ENCODE results near the gene CALHM5. TPM values are rescaled to one million over a fixed set of nuclear protein-coding genes. Genes with fewer than 3 reads are reported as not detected.

Gene CALHM5
- total and polyA plus RNA-seq, 9 of the 15 experiments (the other 6 are each of a cell fraction or from before 2014, with no cell fraction given), result under 0.01 to 0.05 (median 0.02) TPM; not detected in 2

- no peak for TF ChIP-seq NR0B1 (IDR thresholded peaks at IDR 0.05; ENCODE audit: partially characterized antibody)
- 0 out of 2 replicates have a peak, but pooled peaks have one; percentile 20 for TF ChIP-seq MAFG (tag; conservative IDR thresholded peaks at IDR 0.05)
- TF ChIP-seq ZNF316 (IDR thresholded peaks at IDR 0.05), result peak; percentile 54
- no peak for TF ChIP-seq PURB (CRISPR knock-in tag; IDR thresholded peaks at IDR 0.05; ENCODE audit: low read depth)
- TF ChIP-seq CC2D1A (IDR thresholded peaks at IDR 0.05), result no peak
- no peak for TF ChIP-seq ZBTB2 (IDR thresholded peaks at IDR 0.05)
These were observed 696 bp downstream of the CALHM5 start (continued) for GRCh38 chr6:116512111-116512559.

GRCh38 chr6:116512734-116513133 lies 1.3 kb downstream of the CALHM5 start:
- no peak for DNase-seq (ENCODE audit: extremely low read depth in 1 of 4, low spot score in 3 of 4)
- no peak overlapping the region for H3K4me3 ChIP-seq
- no peaks in the 10 kb centered on the region for H4K20me1 ChIP-seq (replicated peaks; ENCODE audit: control insufficient read depth, insufficient read depth, low read length)
- ChIA-PET POLR2A (interaction anchor here (0.6 to 1.8 kb wide), 8 partner anchors 9 to 346 kb away, joined by 3 to 10 read pairs (median 3); partner anchors contain the start of gene TSPYL1), CTCF (ENCODE audit: low intra/inter-chr PET ratio) (no interaction called here)
- no peaks in the 10 kb centered on the region for H3K36me3 ChIP-seq (ENCODE audit: control insufficient read depth, insufficient read depth, low read length)
- FAIRE-seq, result no peak
- intact Hi-C loops (cut with micrococcal nuclease) (loop anchor here (5.0 kb wide), 1 partner anchor 70 kb away; no protein-coding TSS in a partner anchor), in situ Hi-C loops (cut with MboI) (no loop called here)
- peaks cover 3 to 6% of the 10 kb centered on the region in 2 experiments; a peak in 3 of 5 replicates for H3K4me1 ChIP-seq (replicated peaks in 1 of 2; ENCODE audit: control insufficient read depth in 2 of 2, insufficient read depth in 2 of 2, low read length in 2 of 2)
- no peaks in the 10 kb centered on the region for H3K79me2 ChIP-seq (ENCODE audit: control insufficient read depth, insufficient read depth, low read length)
- BruUV-seq (replicated peaks), result no TSS peak
- no peak for ATAC-seq
- no peaks in the 10 kb centered on the region for H3K9me3 ChIP-seq (replicated peaks; ENCODE audit: control insufficient read depth, insufficient read depth, low read depth, low read length)
- H3K9ac ChIP-seq (ENCODE audit: insufficient read depth in 1 of 2, low read depth in 2 of 2, low read length in 2 of 2), result no peak overlapping the region
- no peaks in the 10 kb centered on the region; a peak in 2 of 5 replicates for H3K27me3 ChIP-seq (ENCODE audit: control insufficient read depth in 2 of 2, insufficient read depth in 2 of 2, low read length in 2 of 2)
- H3K4me2 ChIP-seq (ENCODE audit: insufficient read depth, low read length), result no peak overlapping the region
- TF ChIP-seq CREB1 (IDR thresholded peaks at IDR 0.05), result no peak
- TF ChIP-seq CREB1 (CRISPR knock-in tag; IDR thresholded peaks at IDR 0.05), result no peak
- no peak for TF ChIP-seq HLTF (IDR thresholded peaks at IDR 0.05)
- TF ChIP-seq ZNF175 (CRISPR knock-in tag; IDR thresholded peaks at IDR 0.05; ENCODE audit: low read depth), result no peak
- TF ChIP-seq MCM5 (IDR thresholded peaks at IDR 0.05; ENCODE audit: low read depth), result no peak
- TF ChIP-seq SFPQ (IDR thresholded peaks at IDR 0.05; ENCODE audit: low read depth, low read length), result no peak
- TF ChIP-seq KAT2B (IDR thresholded peaks at IDR 0.05; ENCODE audit: low read depth, low read length), result no peak
- TF ChIP-seq ZNF408 (CRISPR knock-in tag; IDR thresholded peaks at IDR 0.05; ENCODE audit: low read depth), result no peak
- H2AFZ ChIP-seq (ENCODE audit: low read depth, low read length), result no peak overlapping the region
- no peak overlapping the region for H3K27ac ChIP-seq (ENCODE audit: extremely low read depth, low read depth, low read length)
- no peaks in the 10 kb centered on the region for H3K9me1 ChIP-seq (ENCODE audit: control insufficient read depth, insufficient read depth, low read length)
